ENCODE measurements around the gene XPC.
A peak's percentile ranks its signal among the peaks of the same experiment; 100 is the strongest.

XPC gene

DNA sequence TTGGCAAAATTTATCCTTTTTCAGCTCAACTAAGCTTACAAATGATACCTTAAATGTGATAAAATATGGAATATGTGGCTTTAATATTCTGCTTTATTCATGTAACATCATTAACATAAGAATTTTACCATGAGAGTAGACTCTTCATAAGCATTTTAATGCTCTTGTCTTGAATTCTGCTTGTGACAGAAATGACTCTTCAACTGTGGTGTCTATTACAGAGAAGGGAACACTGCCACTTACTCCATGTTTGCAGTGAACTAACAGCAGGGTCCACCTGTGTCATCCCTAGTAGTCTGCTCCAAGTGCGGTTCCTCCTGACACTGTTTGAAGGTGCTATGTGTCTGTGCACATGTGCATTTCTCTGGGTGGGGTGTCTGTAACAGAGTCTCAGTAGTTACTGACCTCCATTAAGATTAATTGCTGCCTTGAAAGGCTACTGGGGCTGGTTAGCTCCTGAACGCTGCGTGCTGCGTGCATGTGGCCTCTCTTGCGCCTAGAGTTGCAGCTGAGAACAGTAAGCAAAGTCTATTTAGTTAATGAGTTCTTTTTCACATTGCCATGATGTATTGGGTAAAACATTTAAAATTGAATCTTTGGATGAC lies 8.6 kb upstream of the XPC start:
- no peak overlapping the region for H3K27ac ChIP-seq (ENCODE audit: low read length)
- H3K4me3 ChIP-seq (ENCODE audit: low read length): no peak overlapping the region
- TF ChIP-seq, protein P1, sequence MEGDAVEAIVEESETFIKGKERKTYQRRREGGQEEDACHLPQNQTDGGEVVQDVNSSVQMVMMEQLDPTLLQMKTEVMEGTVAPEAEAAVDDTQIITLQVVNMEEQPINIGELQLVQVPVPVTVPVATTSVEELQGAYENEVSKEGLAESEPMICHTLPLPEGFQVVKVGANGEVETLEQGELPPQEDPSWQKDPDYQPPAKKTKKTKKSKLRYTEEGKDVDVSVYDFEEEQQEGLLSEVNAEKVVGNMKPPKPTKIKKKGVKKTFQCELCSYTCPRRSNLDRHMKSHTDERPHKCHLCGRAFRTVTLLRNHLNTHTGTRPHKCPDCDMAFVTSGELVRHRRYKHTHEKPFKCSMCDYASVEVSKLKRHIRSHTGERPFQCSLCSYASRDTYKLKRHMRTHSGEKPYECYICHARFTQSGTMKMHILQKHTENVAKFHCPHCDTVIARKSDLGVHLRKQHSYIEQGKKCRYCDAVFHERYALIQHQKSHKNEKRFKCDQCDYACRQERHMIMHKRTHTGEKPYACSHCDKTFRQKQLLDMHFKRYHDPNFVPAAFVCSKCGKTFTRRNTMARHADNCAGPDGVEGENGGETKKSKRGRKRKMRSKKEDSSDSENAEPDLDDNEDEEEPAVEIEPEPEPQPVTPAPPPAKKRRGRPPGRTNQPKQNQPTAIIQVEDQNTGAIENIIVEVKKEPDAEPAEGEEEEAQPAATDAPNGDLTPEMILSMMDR (IDR thresholded peaks at IDR 0.05; ENCODE audit: low read depth, low read length): no peak
- no peaks in the 10 kb centered on the region for H3K27me3 ChIP-seq (ENCODE audit: low read depth, low read length)
- no peak overlapping the region for H3K4me2 ChIP-seq (ENCODE audit: low read length)
- H3K9ac ChIP-seq (ENCODE audit: low read length): no peak overlapping the region
- H3K9me3 ChIP-seq (ENCODE audit: insufficient read depth, low read length): no peaks in the 10 kb centered on the region
- no peak overlapping the region for H2AFZ ChIP-seq (ENCODE audit: low read depth, low read length)
- no peaks in the 10 kb centered on the region for H3K4me1 ChIP-seq (ENCODE audit: low read length)
- H3K79me2 ChIP-seq (ENCODE audit: low read length): peaks cover 54% of the 10 kb centered on the region
- peaks cover 44% of the 10 kb centered on the region for H3K36me3 ChIP-seq (replicated peaks; ENCODE audit: low read depth, low read length)
- peaks cover 6% of the 10 kb centered on the region; the same call in 1 of the 2 replicates for H4K20me1 ChIP-seq (ENCODE audit: insufficient read depth, low read length)

DNA sequence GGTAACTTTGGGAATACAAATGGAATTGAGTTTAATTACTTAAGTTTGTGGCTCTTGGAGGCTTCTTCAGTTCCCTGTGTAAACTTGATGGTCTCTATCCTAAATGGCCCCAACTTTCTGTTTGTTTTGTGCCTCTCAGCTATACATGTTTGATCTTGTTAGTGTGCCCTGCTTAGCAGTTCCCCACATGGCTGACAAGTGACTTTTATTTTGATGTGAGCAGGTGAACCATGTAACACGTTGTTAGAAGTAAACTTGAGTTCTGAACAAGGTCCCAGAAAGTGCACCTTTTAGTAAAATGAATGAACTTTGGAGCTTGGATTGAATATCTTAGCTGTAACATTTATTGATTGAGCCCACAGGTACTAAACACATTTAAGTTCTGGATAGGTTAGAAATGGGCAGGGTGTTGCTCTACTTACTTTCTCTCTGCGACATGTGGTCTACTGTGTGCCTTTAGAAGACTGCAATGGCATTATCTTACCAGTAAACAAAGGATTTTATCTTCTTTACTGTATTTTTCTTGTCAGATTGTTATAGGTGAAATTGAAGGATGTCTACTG lies 4.7 kb upstream of the XPC start:
- no peak overlapping the region for H3K9ac ChIP-seq (ENCODE audit: low read length)
- no peak overlapping the region for H3K4me3 ChIP-seq (ENCODE audit: low read length)
- H3K79me2 ChIP-seq (ENCODE audit: low read length): peaks cover 49% of the 10 kb centered on the region
- H3K36me3 ChIP-seq (replicated peaks; ENCODE audit: low read depth, low read length): peaks cover 50% of the 10 kb centered on the region
- no peak overlapping the region for H2AFZ ChIP-seq (ENCODE audit: low read depth, low read length)
- H3K9me3 ChIP-seq (ENCODE audit: insufficient read depth, low read length): no peaks in the 10 kb centered on the region
- no peak overlapping the region for H3K4me2 ChIP-seq (ENCODE audit: low read length)
- no peaks in the 10 kb centered on the region for H4K20me1 ChIP-seq (ENCODE audit: insufficient read depth, low read length)
- H3K27me3 ChIP-seq (ENCODE audit: low read depth, low read length): no peaks in the 10 kb centered on the region
- peaks cover 7% of the 10 kb centered on the region for H3K4me1 ChIP-seq (ENCODE audit: low read length)
- H3K27ac ChIP-seq (ENCODE audit: low read length): no peak overlapping the region
- TF ChIP-seq, protein P1 (IDR thresholded peaks at IDR 0.05; ENCODE audit: low read depth, low read length): no peak
- TF ChIP-seq EZH2phosphoT487 (IDR thresholded peaks at IDR 0.05; ENCODE audit: low read depth): no peak

DNA sequence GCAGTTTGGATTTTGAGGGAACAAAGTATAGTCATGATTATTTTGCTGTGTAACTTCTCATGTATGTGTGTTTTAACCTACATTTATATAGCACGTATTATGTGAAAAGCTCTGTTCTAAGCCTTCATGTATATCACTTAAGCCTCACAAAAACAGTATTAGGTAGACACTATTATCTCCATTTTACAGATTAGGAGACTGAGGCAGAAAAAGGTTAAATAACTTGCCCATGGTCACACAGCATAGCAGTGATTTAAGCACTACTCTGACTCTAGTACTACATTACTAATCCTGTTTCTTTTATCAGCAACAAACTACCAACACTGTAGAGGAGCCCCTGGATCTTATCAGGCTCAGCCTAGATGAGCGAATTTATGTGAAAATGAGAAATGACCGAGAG lies 2.9 kb upstream of the XPC start:
- Histone ChIP-seq H4K20me1 (ENCODE audit: insufficient read depth, low read length) (no peaks in the 10 kb centered on the region), H3K27ac (ENCODE audit: low read length) (no peak overlapping the region), H3K36me3 (replicated peaks; ENCODE audit: low read depth, low read length) (peaks cover 37% of the 10 kb centered on the region), H2AFZ (ENCODE audit: low read depth, low read length) (no peak overlapping the region), H3K79me2 (ENCODE audit: low read length) (peaks cover 60% of the 10 kb centered on the region), H3K9ac (ENCODE audit: low read length) (no peak overlapping the region), H3K4me1 (ENCODE audit: low read length) (peaks cover 17% of the 10 kb centered on the region), H3K9me3 (ENCODE audit: insufficient read depth, low read length) (no peaks in the 10 kb centered on the region), H3K4me2 (ENCODE audit: low read length) (no peak overlapping the region), H3K4me3 (ENCODE audit: low read length) (no peak overlapping the region), H3K27me3 (ENCODE audit: low read depth, low read length) (no peaks in the 10 kb centered on the region)
- TF ChIP-seq, protein P1 (IDR thresholded peaks at IDR 0.05; ENCODE audit: low read depth, low read length): no peak

DNA sequence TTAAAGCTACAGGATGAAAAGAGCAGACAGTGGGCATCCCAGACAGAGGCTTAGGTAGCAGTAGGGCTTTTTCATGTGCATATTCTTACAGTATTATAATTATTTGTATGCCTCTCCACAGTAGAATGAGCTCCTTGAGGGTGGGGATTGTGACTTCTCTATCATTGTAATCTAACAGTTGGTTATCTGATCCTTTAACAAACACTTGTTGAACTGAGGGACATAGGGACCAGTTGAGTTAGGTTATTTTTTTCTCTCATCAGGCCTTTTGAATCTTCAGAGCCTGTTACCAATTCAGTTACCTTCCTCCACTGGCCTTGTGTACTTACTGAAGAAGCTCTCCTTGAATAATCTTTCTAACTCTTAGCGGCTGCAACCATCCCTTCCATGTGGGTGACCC lies 1.4 kb upstream of the XPC start:
- H3K4me2 ChIP-seq (ENCODE audit: low read length): peak overlapping the region; percentile 90
- H2AFZ ChIP-seq (ENCODE audit: low read depth, low read length): no peak overlapping the region
- peak overlapping the region; percentile 93 for H3K4me3 ChIP-seq (ENCODE audit: low read length)
- TF ChIP-seq, protein P1 (IDR thresholded peaks at IDR 0.05; ENCODE audit: low read depth, low read length): no peak
- no peak for TF ChIP-seq EZH2phosphoT487 (IDR thresholded peaks at IDR 0.05; ENCODE audit: low read depth)
- no peaks in the 10 kb centered on the region for H3K9me3 ChIP-seq (ENCODE audit: insufficient read depth, low read length)
- peak overlapping the region; percentile 90; the same call in 1 of the 2 replicates for H3K9ac ChIP-seq (ENCODE audit: low read length)
- H3K4me1 ChIP-seq (ENCODE audit: low read length): peaks cover 28% of the 10 kb centered on the region
- peaks cover 7% of the 10 kb centered on the region; the same call in 1 of the 2 replicates for H4K20me1 ChIP-seq (ENCODE audit: insufficient read depth, low read length)
- no peak overlapping the region for H3K27ac ChIP-seq (ENCODE audit: low read length)
- H3K27me3 ChIP-seq (ENCODE audit: low read depth, low read length): no peaks in the 10 kb centered on the region
- peaks cover 75% of the 10 kb centered on the region for H3K79me2 ChIP-seq (ENCODE audit: low read length)
- peaks cover 33% of the 10 kb centered on the region for H3K36me3 ChIP-seq (replicated peaks; ENCODE audit: low read depth, low read length)

All from OCI-LY3 (cell line).